HL-60/S4 treated with phorbol 12-myristate 13-acetate at 8.2 ng/mL for 4 days and 3 days (cell line): ENCODE measurements around the gene HNRNPA1.
"Not testable (repeated sequence)": the region's sequence is repeated elsewhere in the genome, so short reads cannot be mapped to it uniquely, and the experiment has no call there.

ENCODE experiments used
- in situ Hi-C: fragments of 300-500 bp; cut with MboI; formaldehyde crosslinking; loops from 2 replicates; pipeline ENCODE4 v1.15.0; 2022; ENCODE audit warnings: low sequenced_read_pairs

Gene HNRNPA1

DNA sequence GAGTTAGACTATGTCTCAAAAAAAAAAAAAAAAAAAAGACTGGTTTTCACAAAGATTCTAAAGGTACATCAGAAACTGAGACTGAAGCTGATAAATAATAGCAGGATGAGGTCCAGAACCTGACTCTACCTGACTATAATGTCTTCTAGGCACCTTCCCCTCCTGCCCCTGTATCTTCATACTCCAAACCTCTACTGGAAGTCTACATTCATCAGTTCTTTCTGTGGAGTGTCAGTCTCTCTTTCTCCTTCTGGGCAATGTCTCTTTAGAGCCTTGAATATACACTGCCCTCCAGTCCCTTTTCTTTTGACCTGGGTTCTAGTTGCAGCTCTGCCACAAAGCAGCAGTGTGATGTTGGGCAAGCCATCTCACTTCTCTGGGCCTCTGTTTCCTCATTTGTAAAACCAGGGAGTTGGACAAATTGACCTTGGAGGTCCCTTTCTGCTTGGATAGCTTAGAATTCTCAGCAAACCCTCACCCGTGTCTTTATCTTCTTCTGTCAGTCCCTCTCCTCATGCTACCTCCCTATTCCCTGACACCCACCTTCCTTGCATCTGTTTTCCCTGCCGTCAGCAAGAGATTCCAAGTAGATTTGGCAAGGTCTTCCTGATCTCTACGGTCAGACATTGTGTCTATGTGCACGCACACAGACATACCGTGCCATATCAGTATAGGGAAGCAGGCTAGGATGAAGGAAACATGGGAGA is 16.0 kb downstream of the HNRNPA1 start:
- in situ Hi-C loops: no loop called here

DNA sequence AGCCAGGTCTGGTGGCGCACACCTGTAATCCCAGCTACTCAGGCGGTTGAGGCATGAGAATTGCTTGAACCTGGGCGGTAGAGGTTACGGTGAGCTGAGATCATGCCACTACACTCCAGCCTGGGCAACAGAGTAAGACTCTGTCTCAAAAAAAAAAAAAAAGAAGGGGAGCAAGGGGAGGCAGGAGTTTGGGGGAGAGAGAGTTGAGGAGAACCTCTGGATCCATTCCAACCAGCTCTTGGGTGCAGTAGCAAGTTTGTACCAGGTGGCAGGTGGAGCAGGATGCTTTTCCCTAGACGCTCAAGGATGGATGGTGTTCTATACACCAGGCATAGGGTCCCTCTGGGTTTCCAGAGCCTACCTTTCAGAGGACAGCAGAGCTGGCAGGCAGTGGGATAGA is 18.4 kb downstream of the HNRNPA1 start:
- in situ Hi-C loops: no loop called here

GRCh38 chr12:54299515-54300224 is 19.1 kb downstream of the HNRNPA1 start:
- in situ Hi-C loops: no loop called here

GRCh38 chr12:54300225-54300731 is 19.8 kb downstream of the HNRNPA1 start:
- in situ Hi-C loops: no loop called here

DNA sequence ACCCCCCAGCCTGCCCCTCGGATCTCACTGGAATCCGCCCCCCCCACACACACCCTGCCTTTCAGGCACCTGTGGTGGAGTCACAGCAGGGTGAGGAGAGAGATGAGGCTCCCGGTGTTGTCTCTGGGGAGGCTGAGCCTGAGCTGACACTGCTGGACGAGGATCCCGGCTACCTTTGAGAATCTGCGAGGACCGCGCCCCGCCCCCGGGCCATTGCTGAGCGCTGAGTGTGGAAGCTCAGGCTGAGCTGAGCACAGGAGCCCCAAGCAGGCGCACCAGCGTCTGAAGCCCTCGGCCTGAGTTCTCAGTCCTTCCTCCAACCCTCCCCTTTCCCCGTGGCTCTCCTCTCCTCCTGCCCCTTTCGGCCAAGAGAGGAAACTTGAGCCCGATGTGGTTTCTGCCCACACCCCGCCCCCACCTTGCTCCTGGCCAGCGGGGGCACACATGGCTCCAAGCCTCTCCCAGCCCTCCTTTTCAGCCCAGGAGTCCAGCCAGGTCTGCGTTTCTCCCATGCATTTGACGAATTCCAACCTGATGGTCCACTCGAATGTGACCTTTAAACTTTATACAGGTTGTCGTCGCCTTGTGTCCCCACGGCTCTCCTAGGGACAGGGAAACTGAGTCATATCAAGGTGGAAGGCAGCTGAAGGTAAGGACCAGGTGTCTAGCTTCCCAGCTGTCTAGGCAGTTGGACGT is 20.4 kb downstream of the HNRNPA1 start, which contains the start of gene NFE2:
Gene NFE2 (minus strand): TSS at position 284 of the 696 bp plus-strand sequence. CDS start 5,767 bp downstream, outside the sequence.
- in situ Hi-C loops: no loop called here

DNA sequence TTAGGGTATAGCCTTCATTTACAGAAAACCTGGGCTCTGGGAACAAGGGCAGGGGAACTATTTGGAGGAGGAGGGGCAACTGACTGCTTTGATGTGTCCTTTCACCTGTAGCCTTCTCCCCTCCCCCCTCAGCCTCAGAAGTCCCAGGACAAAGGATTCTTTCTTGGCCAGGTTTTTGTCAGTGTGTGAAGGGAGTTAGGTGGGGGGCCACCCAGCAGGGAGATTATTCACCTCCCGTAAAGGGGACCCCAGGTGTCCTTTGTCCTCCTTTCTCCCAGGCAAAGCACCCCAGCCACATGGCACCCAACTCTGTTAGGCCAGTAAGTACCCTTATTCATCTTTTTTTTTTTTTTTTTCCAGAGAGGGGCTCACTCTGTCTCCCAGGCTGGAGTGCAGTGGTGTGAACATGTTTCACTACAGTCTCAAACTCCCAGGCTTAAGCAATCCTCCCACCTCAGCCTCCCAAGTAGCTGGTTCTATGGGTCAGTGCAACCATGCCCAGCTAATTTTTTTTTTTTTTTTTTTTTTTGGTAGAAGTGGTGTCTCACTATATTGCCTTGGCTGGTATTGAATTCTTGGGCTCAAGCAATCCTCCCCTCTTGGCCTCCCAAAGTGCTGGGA is 21.0 kb downstream of the HNRNPA1 start:
- in situ Hi-C loops: no loop called here

DNA sequence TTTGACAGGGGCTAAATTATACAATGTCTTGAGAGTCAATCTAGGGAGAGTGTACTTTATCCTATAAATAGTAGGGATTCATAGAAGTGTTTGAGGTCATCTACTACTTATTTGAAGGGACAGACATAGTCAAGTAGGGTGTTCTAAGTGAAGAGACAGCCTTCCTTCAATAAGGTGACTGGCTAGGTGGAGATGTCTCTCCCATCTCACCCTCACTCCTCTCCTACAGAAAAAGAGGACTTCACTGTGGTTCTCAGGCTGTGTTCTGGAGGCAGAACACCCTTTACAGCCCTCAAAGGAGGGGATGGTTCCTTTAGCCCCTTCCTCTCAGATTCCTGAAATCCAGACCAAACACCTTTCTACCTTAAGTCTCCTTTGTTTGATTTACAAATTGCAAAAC is 23.1 kb downstream of the HNRNPA1 start:
- in situ Hi-C loops: no loop called here

DNA sequence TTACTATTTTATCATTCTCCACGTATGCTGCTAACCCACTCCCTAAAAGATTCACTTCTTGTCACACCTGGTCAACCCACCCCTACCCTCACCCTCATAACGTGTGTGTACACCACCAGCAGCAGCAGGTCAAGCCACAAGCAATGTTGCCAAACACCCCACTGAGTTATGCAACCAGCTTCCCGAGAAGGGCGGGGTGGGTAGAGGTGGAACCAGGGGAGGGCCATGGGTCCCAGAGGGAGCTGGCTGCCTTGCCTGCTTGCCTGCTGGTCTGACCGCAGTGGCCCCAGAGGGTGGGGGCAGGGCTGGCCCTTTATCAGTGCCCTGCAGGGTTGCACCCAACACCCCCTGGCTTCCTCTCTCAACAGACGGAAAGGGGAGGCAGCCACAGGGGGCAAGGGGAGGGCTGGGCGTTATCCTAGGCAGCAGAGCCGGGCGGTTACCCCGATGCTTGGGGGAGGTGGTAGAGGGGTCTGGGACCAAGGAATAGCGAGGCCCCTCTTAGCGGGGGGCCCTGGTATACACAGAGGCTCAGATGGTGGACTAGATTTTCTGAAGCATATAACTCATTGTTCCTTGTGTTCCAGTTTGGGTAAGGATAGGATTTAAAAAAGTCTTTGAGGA is 23.8 kb downstream of the HNRNPA1 start:
- in situ Hi-C loops: no loop called here

DNA sequence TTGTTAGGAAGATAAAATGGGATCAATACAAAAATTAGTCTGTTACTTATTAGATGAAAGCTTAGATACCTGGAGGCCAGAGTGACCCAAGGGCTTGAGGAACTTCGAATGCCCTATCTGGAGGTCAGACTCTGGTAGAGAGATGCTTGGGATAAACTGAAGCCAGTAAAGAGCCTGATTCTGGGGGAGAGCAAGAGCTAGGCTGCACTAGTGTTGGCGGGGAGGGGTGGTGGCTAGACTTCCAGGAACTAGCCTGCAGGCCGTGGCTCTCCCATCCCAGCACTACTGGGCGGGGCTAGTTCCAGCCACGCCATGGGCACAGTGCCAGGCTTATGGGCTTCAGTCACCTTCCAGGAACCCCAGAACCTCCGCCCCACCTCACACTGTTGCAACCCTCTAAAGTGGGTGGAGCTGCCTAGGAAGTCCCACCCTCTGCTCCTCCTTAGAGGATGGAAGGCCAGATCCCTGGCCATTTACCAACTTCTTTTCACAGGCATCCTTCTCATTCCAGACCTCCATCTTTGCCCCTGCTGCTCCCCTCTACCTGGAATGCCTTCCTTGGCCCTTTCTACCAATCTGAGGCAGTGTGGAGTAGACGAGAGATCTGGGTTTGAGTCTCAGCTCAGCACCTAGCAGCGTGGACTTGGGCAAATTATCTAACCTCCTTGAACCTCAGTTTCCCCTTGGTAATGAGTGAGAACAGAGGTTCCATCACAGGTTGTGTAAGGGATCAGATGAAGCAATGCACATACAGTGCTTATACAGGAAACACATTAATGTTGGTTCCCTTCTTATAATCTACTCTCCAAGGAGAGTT is 26.6 kb downstream of the HNRNPA1 start:
- in situ Hi-C loops: no loop called here

- in situ Hi-C loops: no loop called here
These were observed 30.5 kb downstream of the HNRNPA1 start for GRCh38 chr12:54311051-54311450.

DNA sequence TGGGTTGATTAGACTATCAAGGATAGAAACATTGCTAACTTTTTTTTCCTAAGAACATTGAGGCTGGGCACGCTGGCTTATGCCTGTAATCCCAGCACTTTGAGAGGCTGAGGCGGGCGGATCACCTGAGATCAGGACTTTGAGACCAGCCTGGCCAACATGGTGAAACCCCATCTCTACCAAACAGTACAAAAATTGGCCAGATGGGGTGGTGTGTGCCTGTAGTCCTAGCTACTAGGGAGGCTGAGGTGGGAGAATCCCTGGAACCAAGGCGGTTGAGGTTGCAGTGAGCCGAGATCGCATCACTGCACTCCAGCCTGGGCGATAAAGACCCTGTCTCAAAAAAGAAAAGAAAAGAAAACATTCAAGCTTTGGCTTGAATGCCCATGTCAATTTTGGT is 31.8 kb downstream of the HNRNPA1 start:
- in situ Hi-C loops: not testable (repeated sequence)

DNA sequence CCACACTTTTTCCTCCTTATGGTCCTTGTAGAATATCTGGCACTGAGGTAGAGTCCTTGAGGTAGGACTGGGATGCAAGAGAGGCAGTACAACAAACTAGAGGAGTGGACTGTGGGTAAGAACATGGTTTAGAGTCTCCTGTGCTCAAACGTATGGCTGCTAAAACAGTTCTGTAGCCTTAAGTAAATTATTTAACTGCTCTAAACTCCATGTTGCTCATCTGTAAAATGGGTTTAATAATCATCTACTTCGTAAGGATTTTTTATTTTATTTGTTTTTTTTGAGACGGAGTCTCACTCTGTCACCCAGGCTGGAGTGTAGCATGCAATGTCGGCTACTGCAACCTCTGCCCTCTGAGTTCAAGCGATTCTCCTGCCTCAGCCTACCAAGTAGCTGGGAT is 40.8 kb downstream of the HNRNPA1 start:
- in situ Hi-C loops: no loop called here

GRCh38 chr12:54324617-54325441 is 44.3 kb downstream of the HNRNPA1 start, which contains the start of gene COPZ1:
Gene COPZ1, plus strand, starts transcription at chr12:54325131. Its CDS starts 33 bp downstream, at chr12:54325164.
- in situ Hi-C loops: no loop called here

GRCh38 chr12:54325442-54326109 is 45.0 kb downstream of the HNRNPA1 start:
- in situ Hi-C loops: not testable (repeated sequence)

DNA sequence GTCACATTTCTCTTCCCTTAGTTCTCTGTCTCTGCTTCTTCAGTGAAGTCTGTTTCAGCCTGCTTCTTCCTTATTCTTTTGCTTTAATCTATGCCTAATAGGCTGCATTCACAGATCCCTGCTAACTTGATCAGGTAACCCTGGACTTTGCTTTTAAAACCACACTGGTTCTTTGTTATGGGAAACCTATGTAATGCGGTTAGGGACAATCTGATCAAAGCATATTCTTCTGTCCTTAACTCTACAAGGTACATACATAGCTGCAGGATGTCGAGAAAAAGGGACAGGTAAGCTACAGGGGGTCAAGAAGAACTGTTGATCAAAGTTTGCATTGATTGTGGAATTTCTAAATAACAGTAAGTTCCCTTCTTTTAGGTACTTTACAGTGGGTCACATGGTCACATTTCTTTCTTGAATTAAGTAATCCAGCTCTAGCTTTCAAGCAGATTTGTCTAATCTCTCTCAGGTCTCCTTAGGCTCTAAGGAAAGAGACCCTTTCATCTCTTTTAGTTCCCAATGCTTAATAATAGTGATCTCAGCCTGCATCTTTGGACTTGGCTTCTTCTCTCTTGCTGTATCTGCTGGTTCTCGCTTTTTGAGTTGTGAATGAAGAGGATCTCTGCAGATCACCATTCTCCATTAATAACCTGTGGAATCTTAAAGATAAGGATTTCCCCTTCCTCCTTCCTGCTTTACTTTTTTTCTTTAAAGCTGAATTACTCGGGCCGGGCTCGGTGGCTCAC is 48.2 kb downstream of the HNRNPA1 start:
- in situ Hi-C loops: no loop called here

GRCh38 chr12:54329759-54330158 is 49.2 kb downstream of the HNRNPA1 start:
- in situ Hi-C loops: no loop called here

GRCh38 chr12:54330442-54330841 is 49.9 kb downstream of the HNRNPA1 start:
- in situ Hi-C loops: no loop called here

- in situ Hi-C loops: no loop called here
These were observed 50.9 kb downstream of the HNRNPA1 start for GRCh38 chr12:54331461-54331860.
